Activated CD8-positive, alpha-beta memory T cell treated with anti-CD3 and anti-CD28 coated beads, Interleukin-2, amount 10 ng/mL, durations not matched to agents 7 days and 5 days (primary cell): ENCODE results near the gene ARID3B. TPM values are rescaled to one million over a fixed set of nuclear protein-coding genes. Genes with fewer than 3 reads are reported as not detected.
"Not testable (repeated sequence)": the region's sequence is repeated elsewhere in the genome, so short reads cannot be mapped to it uniquely, and the experiment has no call there.

Source experiments
- ATAC-seq: fragments of 150-1000 bp; cut with Tn5 transposase; one replicate; pipeline ENCODE4 v1.10.0; 2021; ENCODE audit warnings: moderate library complexity
- CTCF ChIA-PET: fragments of 350-600 bp; sonication (Branson Sonifier 250); formaldehyde crosslinking; loops from one replicate; lab custom pipeline; 2021; ENCODE audit warnings: antibody characterized with exemption; lab: Charles Lee
- DNase-seq: peaks from one replicate; pipeline ENCODE4 v3.0.0-alpha.2; 2020
- H3K27ac Mint-ChIP-seq: one replicate; pipeline ENCODE4 v1.8.0; 2021; ENCODE audit warnings: mild to moderate bottlenecking, mixed read lengths
- H3K27me3 Mint-ChIP-seq: one replicate; pipeline ENCODE4 v1.8.0; 2021; ENCODE audit warnings: mixed read lengths
- H3K36me3 Mint-ChIP-seq: one replicate; pipeline ENCODE4 v1.8.0; 2021; ENCODE audit warnings: mild to moderate bottlenecking, mixed read lengths
- H3K4me1 Mint-ChIP-seq: one replicate; pipeline ENCODE4 v1.8.0; 2021; ENCODE audit warnings: mixed read lengths
- H3K4me3 Mint-ChIP-seq: one replicate; pipeline ENCODE4 v1.8.0; 2021; ENCODE audit warnings: mild to moderate bottlenecking, moderate library complexity, mixed read lengths
- H3K9me3 Mint-ChIP-seq: one replicate; pipeline ENCODE4 v1.8.0; 2022; ENCODE audit warnings: low read depth, mixed read lengths
- total RNA-seq, 2 experiments: library from RNA; stranded (reverse); gene quantifications; one replicate each; pipeline ENCODE4 v1.2.3, GENCODE V29; 2021

Gene ARID3B
- total RNA-seq, 2 experiments from 2014 or later, result 56.0 to 63.6 TPM

GRCh38 chr15:74585191-74585590 is 44.2 kb downstream of the ARID3B start:
- Mint-ChIP-seq H3K4me3 (no peak overlapping the region), H3K27me3 (no peaks in the 10 kb centered on the region), H3K36me3 (peaks cover 23% of the 10 kb centered on the region), H3K9me3 (no peaks in the 10 kb centered on the region), H3K27ac (peak overlapping the region; percentile 26), H3K4me1 (peaks cover 16% of the 10 kb centered on the region)
- CTCF ChIA-PET, result no interaction called here
- no peak for DNase-seq
- ATAC-seq, result no peak

GRCh38 chr15:74585857-74586256 is 44.8 kb downstream of the ARID3B start:
- CTCF ChIA-PET, result no interaction called here
- no peak for DNase-seq

DNA sequence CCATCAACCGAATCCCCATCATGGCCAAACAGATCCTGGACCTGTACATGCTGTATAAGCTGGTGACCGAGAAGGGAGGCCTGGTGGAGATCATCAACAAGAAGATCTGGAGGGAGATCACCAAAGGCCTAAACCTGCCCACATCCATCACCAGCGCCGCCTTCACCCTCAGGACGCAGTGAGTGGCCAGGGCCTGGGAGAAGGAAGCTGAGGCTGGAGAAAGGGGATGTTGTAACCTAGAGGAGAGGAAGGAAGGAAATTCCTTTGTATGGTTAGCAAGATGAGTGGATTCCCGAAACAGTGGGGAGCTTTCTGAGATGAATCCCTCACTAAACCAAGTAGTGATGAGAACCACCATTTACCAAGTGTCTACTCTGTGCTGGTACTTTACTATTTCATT is 48.8 kb downstream of the ARID3B start:
- CTCF ChIA-PET, result no interaction called here
- H3K27ac Mint-ChIP-seq, result no peak overlapping the region
- peaks cover 3% of the 10 kb centered on the region for H3K4me1 Mint-ChIP-seq
- no peaks in the 10 kb centered on the region for H3K27me3 Mint-ChIP-seq
- no peak for DNase-seq
- H3K4me3 Mint-ChIP-seq, result no peak overlapping the region
- peaks cover 48% of the 10 kb centered on the region for H3K36me3 Mint-ChIP-seq
- no peak for ATAC-seq
- H3K9me3 Mint-ChIP-seq, result no peaks in the 10 kb centered on the region

More at GRCh38 chr15:74585857-74586256, 44.8 kb downstream of the ARID3B start:
- no peaks in the 10 kb centered on the region for H3K9me3 Mint-ChIP-seq
- peaks cover 25% of the 10 kb centered on the region for H3K36me3 Mint-ChIP-seq
- peaks cover 16% of the 10 kb centered on the region for H3K4me1 Mint-ChIP-seq
- no peak overlapping the region for H3K4me3 Mint-ChIP-seq
- no peak for ATAC-seq
- no peaks in the 10 kb centered on the region for H3K27me3 Mint-ChIP-seq
- H3K27ac Mint-ChIP-seq, result no peak overlapping the region

GRCh38 chr15:74592222-74592621 is 51.2 kb downstream of the ARID3B start:
- DNase-seq (no peak), ATAC-seq (no peak)
- Mint-ChIP-seq H3K9me3 (no peaks in the 10 kb centered on the region), H3K27ac (no peak overlapping the region), H3K4me3 (no peak overlapping the region), H3K27me3 (no peaks in the 10 kb centered on the region), H3K4me1 (peaks cover 3% of the 10 kb centered on the region), H3K36me3 (peaks cover 50% of the 10 kb centered on the region)
- CTCF ChIA-PET, result no interaction called here

GRCh38 chr15:74593122-74593521 is 52.1 kb downstream of the ARID3B start:
- H3K27ac Mint-ChIP-seq, result peak overlapping the region; percentile 29
- DNase-seq (no peak), ATAC-seq (no peak)
- H3K9me3 Mint-ChIP-seq, result no peaks in the 10 kb centered on the region
- peaks cover 8% of the 10 kb centered on the region for H3K4me1 Mint-ChIP-seq
- H3K36me3 Mint-ChIP-seq, result peaks cover 50% of the 10 kb centered on the region
- H3K27me3 Mint-ChIP-seq, result no peaks in the 10 kb centered on the region
- no peak overlapping the region for H3K4me3 Mint-ChIP-seq
- CTCF ChIA-PET, result interaction anchor here (1.3 kb wide), 1 partner anchor 529 kb away, joined by 3 read pairs; no protein-coding TSS in a partner anchor

- DNase-seq (no peak), ATAC-seq (no peak)
- peaks cover 21% of the 10 kb centered on the region for H3K4me1 Mint-ChIP-seq
- no peak overlapping the region for H3K4me3 Mint-ChIP-seq
- no peaks in the 10 kb centered on the region for H3K27me3 Mint-ChIP-seq
- H3K36me3 Mint-ChIP-seq, result peaks cover 48% of the 10 kb centered on the region
- H3K9me3 Mint-ChIP-seq, result no peaks in the 10 kb centered on the region
- CTCF ChIA-PET, result no interaction called here
- H3K27ac Mint-ChIP-seq, result no peak overlapping the region
Observed at GRCh38 chr15:74594455-74594854, 53.4 kb downstream of the ARID3B start.

DNA sequence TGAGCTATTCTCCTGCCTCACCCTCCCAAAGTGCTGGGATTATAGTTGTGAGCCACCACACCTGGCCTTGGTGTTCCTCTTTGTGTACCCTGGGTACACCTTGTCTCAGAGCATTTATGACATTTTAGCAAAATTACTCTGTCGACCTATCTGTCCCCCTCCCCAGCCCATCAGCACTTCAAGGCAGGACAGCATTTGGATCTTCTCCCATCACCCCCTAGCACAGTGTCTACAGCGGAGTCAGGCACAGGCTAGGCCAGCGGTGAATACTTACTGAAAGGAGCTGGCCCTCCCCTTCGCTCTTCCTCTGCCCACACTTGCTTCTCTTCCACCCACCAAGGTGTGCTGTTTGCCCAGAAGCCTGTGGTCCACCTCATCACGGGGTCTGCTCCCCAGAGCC is 54.3 kb downstream of the ARID3B start:
- CTCF ChIA-PET, result no interaction called here
- no peak for ATAC-seq
- Mint-ChIP-seq H3K27ac (peak overlapping the region; percentile 38), H3K4me1 (peaks cover 24% of the 10 kb centered on the region), H3K4me3 (no peak overlapping the region), H3K27me3 (no peaks in the 10 kb centered on the region), H3K36me3 (peaks cover 40% of the 10 kb centered on the region), H3K9me3 (no peaks in the 10 kb centered on the region)
- DNase-seq, result no peak

- Mint-ChIP-seq H3K4me1 (peaks cover 24% of the 10 kb centered on the region), H3K36me3 (peaks cover 34% of the 10 kb centered on the region)
- H3K27me3 Mint-ChIP-seq, ATAC-seq, H3K9me3 Mint-ChIP-seq, H3K27ac Mint-ChIP-seq, DNase-seq, H3K4me3 Mint-ChIP-seq: not testable (repeated sequence)
- CTCF ChIA-PET, result interaction anchor here (2.8 kb wide), 1 partner anchor 17 kb away, joined by 11 read pairs; no protein-coding TSS in a partner anchor
Observed at GRCh38 chr15:74596736-74597135, 55.7 kb downstream of the ARID3B start.

GRCh38 chr15:74597146-74597705 is 56.2 kb downstream of the ARID3B start:
- Mint-ChIP-seq H3K27ac (peak overlapping the region; percentile 40), H3K36me3 (peaks cover 29% of the 10 kb centered on the region), H3K4me1 (peaks cover 24% of the 10 kb centered on the region)
- not testable (repeated sequence) for DNase-seq, H3K4me3 Mint-ChIP-seq, H3K9me3 Mint-ChIP-seq, ATAC-seq, H3K27me3 Mint-ChIP-seq
- CTCF ChIA-PET, result interaction anchor here (1.1 to 2.8 kb wide), 2 partner anchors 16 to 223 kb away, joined by 3 to 11 read pairs; no protein-coding TSS in a partner anchor

DNA sequence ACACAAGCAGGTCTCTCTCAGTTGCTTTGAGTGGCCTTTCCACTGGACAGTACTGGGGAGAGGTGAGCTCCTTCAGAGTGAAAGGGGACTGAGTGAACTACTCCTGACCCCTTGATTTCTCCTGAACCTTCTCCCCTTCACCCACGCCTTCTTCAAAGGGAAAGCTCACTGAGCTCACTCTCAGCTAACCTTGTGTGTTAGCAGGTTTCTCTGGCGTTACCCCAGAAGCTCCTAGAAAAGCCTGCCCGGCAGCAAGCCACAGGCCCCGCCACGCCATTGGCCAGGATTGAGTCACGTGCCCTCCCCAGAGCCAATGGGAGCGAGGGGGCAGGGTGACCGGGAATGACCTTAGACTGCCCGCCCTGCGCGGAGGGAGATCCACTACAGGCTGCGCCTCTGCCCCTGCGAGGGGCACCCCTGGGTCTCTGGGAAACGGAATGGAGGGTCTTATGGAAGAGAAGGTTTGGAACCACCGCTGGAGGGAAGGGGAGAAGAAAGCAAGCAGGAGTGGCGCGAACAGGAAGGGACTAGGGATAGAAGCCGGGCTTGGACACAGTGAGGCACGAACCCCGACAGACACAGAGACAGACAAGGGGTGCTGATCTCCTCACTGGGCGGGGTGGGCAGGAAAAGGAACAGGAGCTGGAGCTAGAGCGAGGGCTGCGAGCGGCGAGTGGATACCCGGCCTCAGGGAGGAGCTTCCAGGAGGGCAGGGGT is 57.3 kb downstream of the ARID3B start:
- Mint-ChIP-seq H3K4me3 (peak overlapping the region; percentile 91), H3K36me3 (peaks cover 20% of the 10 kb centered on the region), H3K27ac (peak overlapping the region; percentile 96), H3K4me1 (peaks cover 24% of the 10 kb centered on the region), H3K27me3 (no peaks in the 10 kb centered on the region), H3K9me3 (no peaks in the 10 kb centered on the region)
- DNase-seq (peak; percentile 95), ATAC-seq (peak; percentile 99)
- CTCF ChIA-PET, result interaction anchor here (1.0 to 2.8 kb wide), 7 partner anchors 10 to 224 kb away, joined by 3 to 11 read pairs (median 3); no protein-coding TSS in a partner anchor

- Mint-ChIP-seq H3K4me3 (peak overlapping the region; percentile 91), H3K27ac (peak overlapping the region; percentile 96), H3K27me3 (no peaks in the 10 kb centered on the region), H3K36me3 (peaks cover 16% of the 10 kb centered on the region), H3K9me3 (no peaks in the 10 kb centered on the region), H3K4me1 (peaks cover 24% of the 10 kb centered on the region)
- no peak for DNase-seq
- no peak for ATAC-seq
- CTCF ChIA-PET, result interaction anchor here (1.5 to 2.8 kb wide), 3 partner anchors 9 to 22 kb away, joined by 4 to 11 read pairs (median 7); no protein-coding TSS in a partner anchor
Observed at GRCh38 chr15:74599156-74599555, 58.1 kb downstream of the ARID3B start.

DNA sequence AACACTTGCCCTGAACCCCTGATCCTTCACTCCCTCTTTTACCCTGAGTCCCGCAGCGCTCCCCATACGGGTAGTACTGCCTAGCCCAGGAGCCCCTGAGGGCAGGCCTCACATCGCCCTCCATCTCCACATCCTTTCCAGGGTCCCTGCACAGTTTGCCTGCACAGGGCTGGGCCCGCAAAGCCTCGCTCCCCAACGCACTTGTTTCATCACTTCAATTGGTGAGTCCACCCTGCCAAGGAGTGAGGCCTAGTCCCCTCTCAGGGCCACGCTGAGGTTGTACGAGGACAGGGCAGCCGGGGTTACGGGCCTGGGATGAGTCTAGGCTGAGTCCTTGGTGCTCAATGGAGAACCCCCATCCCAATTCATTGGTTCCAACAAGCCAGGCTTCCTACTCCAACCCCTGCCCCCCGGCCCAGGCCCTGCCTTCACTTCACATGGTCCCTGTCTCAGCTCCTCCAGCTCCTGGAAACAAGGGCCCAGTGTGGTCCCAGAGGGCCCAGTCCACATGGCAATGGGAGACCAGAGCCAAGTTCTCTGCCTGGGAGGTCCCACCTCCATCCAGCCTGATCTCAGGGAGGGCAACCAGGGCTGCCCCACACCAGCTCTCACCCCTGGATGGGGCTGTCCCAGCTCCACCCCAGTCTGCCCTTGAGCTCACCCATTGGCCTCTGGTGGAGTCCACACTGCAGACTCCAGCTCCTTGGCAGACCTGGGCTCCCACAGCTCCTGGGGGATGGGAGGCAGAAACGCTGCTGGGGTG is 62.2 kb downstream of the ARID3B start:
- no peaks in the 10 kb centered on the region for H3K9me3 Mint-ChIP-seq
- H3K4me3 Mint-ChIP-seq, result no peak overlapping the region
- ATAC-seq (no peak), DNase-seq (no peak)
- peaks cover 15% of the 10 kb centered on the region for H3K4me1 Mint-ChIP-seq
- CTCF ChIA-PET, result no interaction called here
- no peak overlapping the region for H3K27ac Mint-ChIP-seq
- H3K36me3 Mint-ChIP-seq, result peaks cover 2% of the 10 kb centered on the region
- no peaks in the 10 kb centered on the region for H3K27me3 Mint-ChIP-seq
